CD14-positive monocyte (primary cell): Measurements from ENCODE around the gene POLR3A. TPM values are rescaled to one million over a fixed set of nuclear protein-coding genes. Genes with fewer than 3 reads are reported as not detected.

Experiments used
- DNase-seq, 3 donors: peaks; one replicate each; pipeline ENCODE4 v3.0.0-alpha.2; 2011 to 2022
- H2AFZ ChIP-seq: 2 replicates; pipeline ENCODE4 v1.6.0; 2012; ENCODE audit warnings: mild to moderate bottlenecking, low read depth, low read length, inconsistent platforms; ENCODE audit not compliant: insufficient read depth, poor library complexity, severe bottlenecking
- H3K27ac ChIP-seq, 2 donors: 1 replicate in 1 of 2; 2 replicates in 1 of 2; pipeline ENCODE4 v1.5.1; 2012 to 2013; ENCODE audit warnings: low read length in 2 of 2, control low read depth in 1 of 2, inconsistent platforms in 1 of 2, low read depth in 1 of 2, mild to moderate bottlenecking in 1 of 2
- H3K27me3 ChIP-seq, 2 donors: one replicate each; pipeline versions ENCODE4 v1.6.0 to v1.6.1; 2011 to 2013; ENCODE audit warnings: low read length in 2 of 2; ENCODE audit not compliant: control insufficient read depth in 2 of 2, insufficient read depth in 2 of 2
- H3K36me3 ChIP-seq, 2 donors: replicated peaks in 1 of 2; 1 replicate in 1 of 2; 2 replicates in 1 of 2; pipeline versions ENCODE4 v1.5.1 to v1.6.1; 2012 to 2013; ENCODE audit warnings: low read length in 2 of 2, control low read depth in 1 of 2, inconsistent platforms in 1 of 2, mild to moderate bottlenecking in 1 of 2; ENCODE audit not compliant: insufficient read depth in 2 of 2, control insufficient read depth in 1 of 2
- H3K4me1 ChIP-seq, 2 donors: 1 replicate in 1 of 2; 2 replicates in 1 of 2; pipeline versions ENCODE4 v1.5.1 to v1.6.1; 2012 to 2013; ENCODE audit warnings: low read length in 2 of 2, control low read depth in 1 of 2, inconsistent platforms in 1 of 2, mild to moderate bottlenecking in 1 of 2, moderate library complexity in 1 of 2; ENCODE audit not compliant: insufficient read depth in 2 of 2, control insufficient read depth in 1 of 2
- H3K4me2 ChIP-seq: replicated peaks from 2 replicates; pipeline ENCODE3; 2012; ENCODE audit warnings: low read length, moderate library complexity, mild to moderate bottlenecking; ENCODE audit not compliant: poor library complexity, severe bottlenecking; ENCODE audit errors: extremely low read depth
- H3K4me3 ChIP-seq, 3 experiments: fragments of 200-600 bp in 1 of 3; sonication (generic) in 1 of 3; replicated peaks in 1 of 3; 1 replicate in 2 of 3; 2 replicates in 1 of 3; pipeline ENCODE4 v1.5.1; 2011 to 2013; ENCODE audit warnings: low read length in 3 of 3, mild to moderate bottlenecking in 3 of 3, control low read depth in 2 of 3, low read depth in 2 of 3, inconsistent platforms in 1 of 3, moderate library complexity in 1 of 3
- H3K79me2 ChIP-seq: 2 replicates; pipeline ENCODE4 v1.6.0; 2012; ENCODE audit warnings: mild to moderate bottlenecking, control low read depth, inconsistent platforms, low read length, moderate library complexity; ENCODE audit not compliant: insufficient read depth
- H3K9ac ChIP-seq: 2 replicates; pipeline ENCODE4 v1.6.0; 2017; ENCODE audit warnings: low read length, mild to moderate bottlenecking; ENCODE audit not compliant: insufficient read depth, poor library complexity, severe bottlenecking
- H3K9me3 ChIP-seq, 2 donors: replicated peaks in 1 of 2; 1 replicate in 1 of 2; 2 replicates in 1 of 2; pipeline versions ENCODE4 v1.5.1 to v1.6.1; 2012 to 2013; ENCODE audit warnings: low read length in 2 of 2, control low read depth in 1 of 2; ENCODE audit not compliant: control insufficient read depth in 1 of 2, insufficient read depth in 1 of 2
- H4K20me1 ChIP-seq: 2 replicates; pipeline ENCODE4 v1.6.0; 2012; ENCODE audit warnings: mild to moderate bottlenecking, low read length, control low read depth, moderate library complexity; ENCODE audit not compliant: insufficient read depth
- H3K27ac Mint-ChIP-seq, 7 donors: one replicate each; pipeline ENCODE4 v1.8.0; 2020; ENCODE audit warnings: mild to moderate bottlenecking in 7 of 7, mixed read lengths in 7 of 7, moderate library complexity in 6 of 7, inconsistent platforms in 2 of 7
- H3K27me3 Mint-ChIP-seq, 3 donors: one replicate each; pipeline ENCODE4 v1.8.0; 2021 to 2022; ENCODE audit warnings: low read depth in 3 of 3, mild to moderate bottlenecking in 3 of 3, mixed read lengths in 3 of 3, moderate library complexity in 3 of 3, inconsistent platforms in 1 of 3
- H3K36me3 Mint-ChIP-seq, 2 donors: one replicate each; pipeline ENCODE4 v1.8.0; 2020; ENCODE audit warnings: mixed read lengths in 2 of 2, inconsistent platforms in 1 of 2, mild to moderate bottlenecking in 1 of 2
- H3K4me1 Mint-ChIP-seq: one replicate; pipeline ENCODE4 v1.8.0; 2020; ENCODE audit warnings: mild to moderate bottlenecking, mixed read lengths
- H3K4me3 Mint-ChIP-seq, 2 donors: one replicate each; pipeline ENCODE4 v1.8.0; 2020; ENCODE audit warnings: mild to moderate bottlenecking in 2 of 2, mixed read lengths in 2 of 2, moderate library complexity in 1 of 2
- H3K9me3 Mint-ChIP-seq, 7 donors: one replicate each; pipeline ENCODE4 v1.8.0; 2020 to 2022; ENCODE audit warnings: mixed read lengths in 7 of 7, mild to moderate bottlenecking in 6 of 7, moderate library complexity in 6 of 7, inconsistent platforms in 2 of 7
- WGBS: methylation state at CpG from one replicate; pipeline ENCODE4 v1.1.5; 2013; ENCODE audit warnings: missing lambda C conversion rate; ENCODE audit not compliant: insufficient coverage; 5-methylcytosine and 5-hydroxymethylcytosine counted together
- intact Hi-C, 2 donors: fragments of 100-400 bp; cut with micrococcal nuclease; formaldehyde crosslinking; loops; one replicate each; pipeline versions ENCODE4 v1.15.0 to v1.15.1; 2023
- polyA plus RNA-seq, 3 donors: library from polyadenylated mRNA; depleted of rRNA in 1 of 3; unstranded in 2 of 3; stranded (reverse) in 1 of 3; fragments of 300-500 nt in 2 of 3; fragments of >200 nt in 1 of 3; fragmentation: Illumina TruSeq in 2 of 3; gene quantifications; 1 replicate in 2 of 3; 2 replicates in 1 of 3; pipeline ENCODE4 v1.2.3, GENCODE V29; 2012 to 2021
- TF ChIP-seq, protein P1 (sequence below): fragments of 200-600 bp; IDR thresholded peaks from one replicate; pipeline ENCODE4 v1.8.0; 2022; ENCODE audit warnings: antibody characterized with exemption, mild to moderate bottlenecking

Gene POLR3A
- polyA plus RNA-seq, 3 donors = 2.7 to 5.2 (median 4.7) TPM

DNA sequence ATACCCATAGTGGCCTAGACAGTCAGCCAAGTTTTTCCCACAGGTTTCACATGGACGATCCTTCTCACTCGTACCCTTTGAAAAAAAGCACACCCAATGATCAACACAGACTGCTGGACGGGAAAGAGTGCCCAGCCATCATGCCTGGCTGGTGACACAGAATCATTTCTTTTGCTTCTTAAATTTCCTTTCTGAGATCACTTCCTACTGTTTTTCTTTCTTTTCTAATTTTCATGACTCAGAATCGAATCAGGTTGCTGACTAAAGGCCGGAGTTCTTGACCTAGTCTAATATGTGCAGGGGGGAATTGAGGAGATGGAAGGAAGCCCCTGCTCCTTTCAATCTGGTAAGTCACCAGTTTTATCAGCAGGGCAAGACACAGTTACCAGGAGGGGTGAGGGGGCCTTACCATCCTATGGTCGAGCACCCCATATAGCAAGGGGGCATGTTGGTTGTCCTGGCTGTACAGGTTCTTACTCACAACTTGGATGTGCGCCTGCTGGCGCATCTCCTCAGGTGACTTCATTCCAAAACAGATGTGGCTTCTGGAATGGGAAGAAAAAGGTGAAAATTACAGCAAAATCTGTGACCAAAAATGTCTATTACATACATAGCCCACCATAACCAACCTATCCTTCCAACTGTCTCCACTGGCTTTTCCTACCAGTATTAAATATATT is 3.5 kb downstream of the POLR3A start:
- Histone ChIP-seq H3K4me3 (no peak overlapping the region), H3K36me3 (peaks cover 50 to 60% of the 10 kb centered on the region in 2 donors), H3K4me2 (no peak overlapping the region), H3K27ac (no peak overlapping the region), H3K9ac (no peak overlapping the region), H3K79me2 (peaks cover 22% of the 10 kb centered on the region), H2AFZ (no peak overlapping the region), H3K9me3 (no peaks in the 10 kb centered on the region), H4K20me1 (no peaks in the 10 kb centered on the region), H3K27me3 (no peaks in the 10 kb centered on the region), H3K4me1 (peaks cover 21 to 25% of the 10 kb centered on the region in 2 donors)
- Mint-ChIP-seq H3K4me3 (no peak overlapping the region), H3K27ac (no peak overlapping the region), H3K9me3 (no peaks in the 10 kb centered on the region), H3K4me1 (peaks cover 29% of the 10 kb centered on the region), H3K36me3 (peaks cover 53 to 56% of the 10 kb centered on the region in 2 donors), H3K27me3 (peaks cover 0 to 4% (median 2%) of the 10 kb centered on the region in 3 donors)
- DNase-seq = no peak
- TF ChIP-seq, protein P1, sequence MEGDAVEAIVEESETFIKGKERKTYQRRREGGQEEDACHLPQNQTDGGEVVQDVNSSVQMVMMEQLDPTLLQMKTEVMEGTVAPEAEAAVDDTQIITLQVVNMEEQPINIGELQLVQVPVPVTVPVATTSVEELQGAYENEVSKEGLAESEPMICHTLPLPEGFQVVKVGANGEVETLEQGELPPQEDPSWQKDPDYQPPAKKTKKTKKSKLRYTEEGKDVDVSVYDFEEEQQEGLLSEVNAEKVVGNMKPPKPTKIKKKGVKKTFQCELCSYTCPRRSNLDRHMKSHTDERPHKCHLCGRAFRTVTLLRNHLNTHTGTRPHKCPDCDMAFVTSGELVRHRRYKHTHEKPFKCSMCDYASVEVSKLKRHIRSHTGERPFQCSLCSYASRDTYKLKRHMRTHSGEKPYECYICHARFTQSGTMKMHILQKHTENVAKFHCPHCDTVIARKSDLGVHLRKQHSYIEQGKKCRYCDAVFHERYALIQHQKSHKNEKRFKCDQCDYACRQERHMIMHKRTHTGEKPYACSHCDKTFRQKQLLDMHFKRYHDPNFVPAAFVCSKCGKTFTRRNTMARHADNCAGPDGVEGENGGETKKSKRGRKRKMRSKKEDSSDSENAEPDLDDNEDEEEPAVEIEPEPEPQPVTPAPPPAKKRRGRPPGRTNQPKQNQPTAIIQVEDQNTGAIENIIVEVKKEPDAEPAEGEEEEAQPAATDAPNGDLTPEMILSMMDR = no peak
- WGBS = 100% methylated on average over 3 of the region's 8 CpGs
- intact Hi-C loops = no loop called here

DNA sequence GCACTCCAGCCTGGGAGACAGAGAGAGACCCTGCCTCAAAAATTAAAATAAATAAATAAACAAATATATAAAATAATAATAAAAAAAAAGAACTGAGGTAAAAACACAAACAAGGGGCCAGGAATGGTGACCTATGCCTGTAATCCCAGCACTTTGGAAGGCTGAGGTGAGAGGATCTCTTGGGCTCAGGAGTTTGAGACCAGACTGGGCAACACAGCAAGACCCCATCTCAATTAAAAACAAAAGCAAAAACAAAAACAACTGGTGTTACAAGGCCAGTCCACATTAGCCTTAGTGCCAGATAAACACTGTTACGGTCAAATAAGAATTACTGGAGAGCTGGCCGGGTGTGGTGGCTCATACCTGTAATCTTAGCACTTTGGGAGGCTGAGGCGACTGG is 5.6 kb downstream of the POLR3A start:
- H4K20me1 ChIP-seq = no peaks in the 10 kb centered on the region
- H3K36me3 Mint-ChIP-seq = peaks cover 71 to 77% of the 10 kb centered on the region in 2 donors
- no peak overlapping the region for H3K27ac Mint-ChIP-seq
- TF ChIP-seq, protein P1 = no peak
- WGBS = 100% methylated on average over 2 of the region's 3 CpGs
- no peak overlapping the region for H3K4me3 Mint-ChIP-seq
- no peaks in the 10 kb centered on the region for H3K27me3 ChIP-seq
- intact Hi-C loops = no loop called here
- H3K9me3 Mint-ChIP-seq = no peaks in the 10 kb centered on the region
- no peak overlapping the region for H3K4me3 ChIP-seq
- peaks cover 68 to 81% of the 10 kb centered on the region in 2 donors for H3K36me3 ChIP-seq
- H3K4me2 ChIP-seq = no peak overlapping the region
- H3K9ac ChIP-seq = no peak overlapping the region
- peaks cover 15% of the 10 kb centered on the region for H3K4me1 Mint-ChIP-seq
- H3K79me2 ChIP-seq = peaks cover 16% of the 10 kb centered on the region
- H3K27ac ChIP-seq = no peak overlapping the region
- DNase-seq = no peak
- peaks cover 0 to 2% (median 0%) of the 10 kb centered on the region in 3 donors for H3K27me3 Mint-ChIP-seq
- peaks cover 10 to 11% of the 10 kb centered on the region in 2 donors for H3K4me1 ChIP-seq
- no peaks in the 10 kb centered on the region for H3K9me3 ChIP-seq
- no peak overlapping the region for H2AFZ ChIP-seq
